ENCODE results near the gene TAX1BP1.
"Not testable (repeated sequence)": the region's sequence is repeated elsewhere in the genome, so short reads cannot be mapped to it uniquely, and the experiment has no call there.

TAX1BP1 gene

GRCh38 chr7:27850531-27850930 is 110.6 kb downstream of the TAX1BP1 start:
- DNase-seq = no peak

- DNase-seq = not testable (repeated sequence)
Measured at GRCh38 chr7:27856703-27857485, 116.9 kb downstream of the TAX1BP1 start.

GRCh38 chr7:27860800-27861199 is 120.8 kb downstream of the TAX1BP1 start:
- no peak for DNase-seq

- no peak for DNase-seq
Measured at GRCh38 chr7:27861747-27862146, 121.8 kb downstream of the TAX1BP1 start.

GRCh38 chr7:27863880-27864279 is 123.9 kb downstream of the TAX1BP1 start:
- DNase-seq = no peak

- DNase-seq = peak; percentile 15
Measured at GRCh38 chr7:27866256-27866655, 126.3 kb downstream of the TAX1BP1 start.

- no peak for DNase-seq
Measured at GRCh38 chr7:27866828-27867672, 127.1 kb downstream of the TAX1BP1 start.

GRCh38 chr7:27868131-27868550 is 128.2 kb downstream of the TAX1BP1 start:
- no peak for DNase-seq

GRCh38 chr7:27869056-27869455 is 129.1 kb downstream of the TAX1BP1 start:
- no peak for DNase-seq

- no peak for DNase-seq
Measured at GRCh38 chr7:27870595-27870994, 130.6 kb downstream of the TAX1BP1 start.

GRCh38 chr7:27871086-27871485 is 131.1 kb downstream of the TAX1BP1 start:
- DNase-seq = no peak

- no peak for DNase-seq
Measured at GRCh38 chr7:27871866-27872265, 131.9 kb downstream of the TAX1BP1 start.

- no peak for DNase-seq
Measured at GRCh38 chr7:27872356-27873275, 132.7 kb downstream of the TAX1BP1 start.

- DNase-seq = no peak
Measured at GRCh38 chr7:27873981-27874957, 134.3 kb downstream of the TAX1BP1 start.

- no peak for DNase-seq
Measured at GRCh38 chr7:27875061-27875460, 135.1 kb downstream of the TAX1BP1 start.

- no peak for DNase-seq
Measured at GRCh38 chr7:27875832-27876231, 135.9 kb downstream of the TAX1BP1 start.

GRCh38 chr7:27876756-27877155 is 136.8 kb downstream of the TAX1BP1 start:
- DNase-seq = no peak

Data from CD4-positive, alpha-beta T cell treated with Interleukin-17A for 1 hour (primary cell).